Measurements from ENCODE around the gene PRPF4. TPM values are rescaled to one million over a fixed set of nuclear protein-coding genes. Genes with fewer than 3 reads are reported as not detected.

Gene PRPF4
- total and polyA plus RNA-seq, 7 donors: 10.9 to 33.4 (median 20.3) TPM

- intact Hi-C loops (cut with DNase I): no loop called here
- TF ChIP-seq, protein P1, sequence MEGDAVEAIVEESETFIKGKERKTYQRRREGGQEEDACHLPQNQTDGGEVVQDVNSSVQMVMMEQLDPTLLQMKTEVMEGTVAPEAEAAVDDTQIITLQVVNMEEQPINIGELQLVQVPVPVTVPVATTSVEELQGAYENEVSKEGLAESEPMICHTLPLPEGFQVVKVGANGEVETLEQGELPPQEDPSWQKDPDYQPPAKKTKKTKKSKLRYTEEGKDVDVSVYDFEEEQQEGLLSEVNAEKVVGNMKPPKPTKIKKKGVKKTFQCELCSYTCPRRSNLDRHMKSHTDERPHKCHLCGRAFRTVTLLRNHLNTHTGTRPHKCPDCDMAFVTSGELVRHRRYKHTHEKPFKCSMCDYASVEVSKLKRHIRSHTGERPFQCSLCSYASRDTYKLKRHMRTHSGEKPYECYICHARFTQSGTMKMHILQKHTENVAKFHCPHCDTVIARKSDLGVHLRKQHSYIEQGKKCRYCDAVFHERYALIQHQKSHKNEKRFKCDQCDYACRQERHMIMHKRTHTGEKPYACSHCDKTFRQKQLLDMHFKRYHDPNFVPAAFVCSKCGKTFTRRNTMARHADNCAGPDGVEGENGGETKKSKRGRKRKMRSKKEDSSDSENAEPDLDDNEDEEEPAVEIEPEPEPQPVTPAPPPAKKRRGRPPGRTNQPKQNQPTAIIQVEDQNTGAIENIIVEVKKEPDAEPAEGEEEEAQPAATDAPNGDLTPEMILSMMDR (IDR thresholded peaks at IDR 0.05): no peak
- no peaks in the 10 kb centered on the region for H3K36me3 ChIP-seq (ENCODE audit: insufficient read depth in 1 of 2, low read depth in 1 of 2)
- no peak overlapping the region for H3K4me3 ChIP-seq
- no peak overlapping the region for H3K27ac ChIP-seq
- no peaks in the 10 kb centered on the region for H3K27me3 ChIP-seq (ENCODE audit: insufficient read depth in 3 of 3, low read length in 2 of 3)
- no peaks in the 10 kb centered on the region for H3K9me3 ChIP-seq
- peaks cover 9% of the 10 kb centered on the region for H3K4me1 ChIP-seq
- ATAC-seq: no peak
- 85 to 87% (median 87%) methylated on average over 4 of the region's 4 CpGs for WGBS, 3 donors
- no peak for DNase-seq
Observed at GRCh38 chr9:113237026-113237425, 38.4 kb upstream of the PRPF4 start.

DNA sequence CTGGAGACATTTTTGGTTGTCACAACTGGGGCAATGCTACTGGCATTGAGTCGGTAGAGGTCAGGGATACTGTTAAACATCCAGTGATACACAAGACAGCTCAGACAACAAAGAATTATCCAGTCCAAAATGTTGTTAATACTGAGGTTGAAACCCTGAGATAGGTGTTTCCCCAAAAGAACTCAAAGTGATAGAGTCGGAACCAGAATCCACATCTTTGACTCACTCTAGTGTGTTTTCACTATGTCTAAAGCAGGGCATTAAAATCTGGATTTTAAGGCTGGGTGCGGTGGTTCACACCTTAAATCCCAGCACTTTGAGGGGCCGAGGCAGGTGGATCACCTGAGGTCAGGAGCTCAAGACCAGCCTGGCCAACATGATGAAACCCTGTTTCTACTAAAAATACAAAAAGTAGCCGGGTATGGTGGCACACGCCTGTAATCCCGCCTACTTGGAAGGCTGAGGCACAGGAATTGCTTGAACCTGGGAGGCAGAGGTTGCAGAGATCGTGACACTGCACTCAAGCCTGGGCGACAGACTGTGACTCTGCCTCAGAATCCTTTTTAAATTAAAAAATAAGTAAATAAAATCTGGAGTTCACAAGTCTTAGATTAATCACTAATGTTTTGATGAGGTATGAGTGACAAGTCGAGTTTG, 37.1 kb upstream of the PRPF4 start:
- WGBS, 3 donors: 85 to 92% (median 88%) methylated on average over 10 of the region's 10 CpGs
- no peak for ATAC-seq
- H3K27ac ChIP-seq: no peak overlapping the region
- TF ChIP-seq, protein P1 (IDR thresholded peaks at IDR 0.05): no peak
- H3K9me3 ChIP-seq: no peaks in the 10 kb centered on the region
- H3K4me1 ChIP-seq: peaks cover 9% of the 10 kb centered on the region
- no peak for DNase-seq
- intact Hi-C loops (cut with DNase I): no loop called here
- no peaks in the 10 kb centered on the region for H3K36me3 ChIP-seq (ENCODE audit: insufficient read depth in 1 of 2, low read depth in 1 of 2)
- H3K27me3 ChIP-seq (ENCODE audit: insufficient read depth in 3 of 3, low read length in 2 of 3): no peaks in the 10 kb centered on the region
- no peak overlapping the region for H3K4me3 ChIP-seq

- TF ChIP-seq, protein P1 (IDR thresholded peaks at IDR 0.05): no peak
- no peak overlapping the region for H3K27ac ChIP-seq
- 38 to 49% (median 42%) methylated on average over 4 of the region's 4 CpGs for WGBS, 3 donors
- no peaks in the 10 kb centered on the region for H3K36me3 ChIP-seq (ENCODE audit: insufficient read depth in 1 of 2, low read depth in 1 of 2)
- intact Hi-C loops (cut with DNase I): no loop called here
- DNase-seq (no peak), ATAC-seq (no peak)
- H3K9me3 ChIP-seq: no peaks in the 10 kb centered on the region
- no peak overlapping the region for H3K4me3 ChIP-seq
- peaks cover 9% of the 10 kb centered on the region for H3K4me1 ChIP-seq
- no peaks in the 10 kb centered on the region for H3K27me3 ChIP-seq (ENCODE audit: insufficient read depth in 3 of 3, low read length in 2 of 3)
Observed at GRCh38 chr9:113238859-113239232, 36.6 kb upstream of the PRPF4 start.

DNA sequence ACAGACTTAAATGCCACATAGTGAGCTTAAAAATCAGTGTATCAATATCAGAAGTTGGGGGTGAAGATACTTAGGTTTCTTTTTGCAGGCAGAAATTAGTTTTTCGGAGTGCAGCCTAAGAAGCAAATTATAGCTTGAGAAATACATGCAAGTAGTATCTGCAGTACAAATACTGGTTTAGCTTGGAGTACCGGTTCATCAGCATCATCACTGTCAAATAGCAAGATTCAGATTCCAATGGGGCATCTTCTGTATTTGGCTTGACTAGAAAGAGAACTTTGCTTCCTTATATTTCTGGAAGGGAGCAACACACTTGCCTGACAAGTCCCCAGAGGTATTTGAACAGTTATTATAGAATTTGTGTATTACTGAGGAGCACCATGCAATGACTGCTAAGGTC, 34.3 kb upstream of the PRPF4 start:
- ATAC-seq: no peak
- TF ChIP-seq, protein P1 (IDR thresholded peaks at IDR 0.05): no peak
- Histone ChIP-seq H3K4me1 (peaks cover 9% of the 10 kb centered on the region), H3K4me3 (no peak overlapping the region), H3K9me3 (no peaks in the 10 kb centered on the region), H3K27me3 (ENCODE audit: insufficient read depth in 3 of 3, low read length in 2 of 3) (no peaks in the 10 kb centered on the region), H3K27ac (no peak overlapping the region), H3K36me3 (ENCODE audit: insufficient read depth in 1 of 2, low read depth in 1 of 2) (no peaks in the 10 kb centered on the region)
- 96 to 98% (median 98%) methylated on average over 2 of the region's 2 CpGs for WGBS, 3 donors
- intact Hi-C loops (cut with DNase I): no loop called here
- DNase-seq: no peak

GRCh38 chr9:113244556-113244955, 30.9 kb upstream of the PRPF4 start:
- 86 to 92% (median 90%) methylated on average over 2 of the region's 2 CpGs for WGBS, 3 donors
- no peak for ATAC-seq
- intact Hi-C loops (cut with DNase I): no loop called here

More at GRCh38 chr9:113244556-113244955, 30.9 kb upstream of the PRPF4 start:
- Histone ChIP-seq H3K27ac (no peak overlapping the region), H3K27me3 (ENCODE audit: insufficient read depth in 3 of 3, low read length in 2 of 3) (no peaks in the 10 kb centered on the region), H3K36me3 (ENCODE audit: insufficient read depth in 1 of 2, low read depth in 1 of 2) (no peaks in the 10 kb centered on the region), H3K4me1 (peaks cover 3% of the 10 kb centered on the region), H3K9me3 (no peaks in the 10 kb centered on the region), H3K4me3 (no peak overlapping the region)
- TF ChIP-seq, protein P1 (IDR thresholded peaks at IDR 0.05): no peak
- no peak for DNase-seq

Measured in psoas muscle (tissue), 8 donors.